Liver (tissue), 9 donors: ENCODE measurements around the gene CCDC137. TPM values are rescaled to one million over a fixed set of nuclear protein-coding genes. Genes with fewer than 3 reads are reported as not detected.

Source experiments
- DNase-seq: peaks from one replicate; pipeline ENCODE4 v3.0.0-alpha.2; 2017; ENCODE audit warnings: low spot score
- H3K27ac ChIP-seq, 2 donors: one replicate each; pipeline ENCODE4 v1.7.0; 2013; ENCODE audit warnings: inconsistent platforms in 2 of 2, low read length in 2 of 2, control low read depth in 1 of 2, low read depth in 1 of 2, mild to moderate bottlenecking in 1 of 2
- H3K27me3 ChIP-seq, 4 donors: one replicate each; pipeline versions ENCODE4 v1.6.1 to v1.7.0; 2013; ENCODE audit warnings: low read length in 3 of 4, inconsistent platforms in 1 of 4, mild to moderate bottlenecking in 1 of 4, moderate library complexity in 1 of 4; ENCODE audit not compliant: control insufficient read depth in 4 of 4, insufficient read depth in 4 of 4
- H3K36me3 ChIP-seq, 4 donors: one replicate each; pipeline versions ENCODE4 v1.6.1 to v1.7.0; 2013; ENCODE audit warnings: low read length in 3 of 4, mild to moderate bottlenecking in 3 of 4, low read depth in 1 of 4, moderate library complexity in 1 of 4; ENCODE audit not compliant: control insufficient read depth in 4 of 4, insufficient read depth in 3 of 4
- H3K4me1 ChIP-seq, 4 donors: one replicate each; pipeline versions ENCODE4 v1.6.1 to v1.7.0; 2013; ENCODE audit warnings: low read length in 3 of 4, mild to moderate bottlenecking in 3 of 4, moderate library complexity in 1 of 4; ENCODE audit not compliant: control insufficient read depth in 4 of 4, insufficient read depth in 4 of 4
- H3K4me3 ChIP-seq, 3 donors: one replicate each; pipeline versions ENCODE4 v1.6.1 to v1.7.0; 2013; ENCODE audit warnings: low read length in 3 of 3, control low read depth in 1 of 3, low read depth in 1 of 3, mild to moderate bottlenecking in 1 of 3
- H3K9ac ChIP-seq, 2 donors: one replicate each; pipeline ENCODE4 v1.7.0; 2013; ENCODE audit warnings: low read length in 2 of 2, mild to moderate bottlenecking in 2 of 2, moderate library complexity in 2 of 2, control low read depth in 1 of 2, low read depth in 1 of 2
- H3K9me3 ChIP-seq, 4 donors: one replicate each; pipeline versions ENCODE4 v1.6.1 to v1.7.0; 2013; ENCODE audit warnings: low read length in 3 of 4; ENCODE audit not compliant: control insufficient read depth in 4 of 4
- EGR1 ChIP-seq, 2 donors: IDR thresholded peaks; 2 replicates each; pipeline ENCODE4 v1.6.1; 2016 to 2018; ENCODE audit warnings: antibody characterized with exemption in 2 of 2, low read depth in 2 of 2
- FOXA1 ChIP-seq: IDR thresholded peaks from 2 replicates; pipeline ENCODE4 v1.6.1; 2016; ENCODE audit warnings: antibody characterized with exemption
- FOXA2 ChIP-seq: IDR thresholded peaks from 2 replicates; pipeline ENCODE4 v1.6.1; 2016; ENCODE audit warnings: antibody characterized with exemption
- GABPA ChIP-seq, 2 donors: IDR thresholded peaks in 1 of 2; conservative IDR thresholded peaks in 1 of 2; 2 replicates each; pipeline ENCODE4 v1.6.1; 2016; ENCODE audit warnings: antibody characterized with exemption in 2 of 2, mild to moderate bottlenecking in 1 of 2, moderate library complexity in 1 of 2
- HNF4A ChIP-seq, 2 donors: conservative IDR thresholded peaks; 2 replicates each; pipeline ENCODE4 v1.6.1; 2016; ENCODE audit warnings: antibody characterized with exemption in 2 of 2, mild to moderate bottlenecking in 2 of 2
- JUND ChIP-seq, 2 donors: IDR thresholded peaks; 2 replicates each; pipeline ENCODE4 v1.6.1; 2016; ENCODE audit warnings: antibody characterized with exemption in 2 of 2
- REST ChIP-seq: IDR thresholded peaks from 2 replicates; pipeline ENCODE4 v1.6.1; 2016; ENCODE audit warnings: antibody characterized with exemption, mild to moderate bottlenecking
- RXRA ChIP-seq, 2 donors: IDR thresholded peaks; 2 replicates each; pipeline ENCODE4 v1.6.1; 2017 to 2018; ENCODE audit warnings: antibody characterized with exemption in 2 of 2, mild to moderate bottlenecking in 1 of 2
- SP1 ChIP-seq: IDR thresholded peaks from 2 replicates; pipeline ENCODE4 v1.6.1; 2018; ENCODE audit warnings: antibody characterized with exemption, mild to moderate bottlenecking
- TAF1 ChIP-seq: conservative IDR thresholded peaks from 2 replicates; pipeline ENCODE4 v1.6.1; 2016; ENCODE audit warnings: antibody characterized with exemption, mild to moderate bottlenecking
- YY1 ChIP-seq: IDR thresholded peaks from 2 replicates; pipeline ENCODE4 v1.6.1; 2016; ENCODE audit warnings: antibody characterized with exemption, mild to moderate bottlenecking
- ZBTB33 ChIP-seq: IDR thresholded peaks from 2 replicates; pipeline ENCODE4 v1.6.1; 2016; ENCODE audit warnings: antibody characterized with exemption
- WGBS: extraction: QIAGEN DNeasy Blood & Tissue Kit; methylation state at CpG from one replicate; pipeline ENCODE4 v1.1.7; 2013; 5-methylcytosine and 5-hydroxymethylcytosine counted together
- polyA plus RNA-seq, 2 donors: library from polyadenylated mRNA; stranded (reverse) in 1 of 2; unstranded in 1 of 2; fragments of 200-250 nt in 1 of 2; fragments of >200 nt in 1 of 2; fragmentation: Nextera tagmentation in 1 of 2; extraction: Ambion mirVana in 1 of 2; gene quantifications; one replicate each; pipeline versions ENCODE4 v1.2.1 to v1.2.3, GENCODE V29; 2013 to 2015
- total RNA-seq, 2 donors: library from RNA; depleted of rRNA; stranded (reverse); fragments of >200 nt; gene quantifications; one replicate each; pipeline ENCODE4 v1.2.3, GENCODE V29; 2014
- TF ChIP-seq, protein P1 (sequence below): fragments of 150-350 bp; IDR thresholded peaks from 2 replicates; pipeline ENCODE4 v1.5.1; 2017; ENCODE audit warnings: improper control_type of control experiment, low read depth, low read length; ENCODE audit not compliant: missing input control
- TF ChIP-seq, protein P2 (sequence below): IDR thresholded peaks from 2 replicates; pipeline ENCODE4 v1.6.1; 2016; ENCODE audit warnings: antibody characterized with exemption
- donor health status: healthy.
- donor health status: healthy.
- donor health status: healthy.
- donor health status: healthy.
- donor health status: healthy.

The CCDC137 gene
- total and polyA plus RNA-seq, 4 donors: 4.3 to 6.9 (median 5.2) TPM

DNA sequence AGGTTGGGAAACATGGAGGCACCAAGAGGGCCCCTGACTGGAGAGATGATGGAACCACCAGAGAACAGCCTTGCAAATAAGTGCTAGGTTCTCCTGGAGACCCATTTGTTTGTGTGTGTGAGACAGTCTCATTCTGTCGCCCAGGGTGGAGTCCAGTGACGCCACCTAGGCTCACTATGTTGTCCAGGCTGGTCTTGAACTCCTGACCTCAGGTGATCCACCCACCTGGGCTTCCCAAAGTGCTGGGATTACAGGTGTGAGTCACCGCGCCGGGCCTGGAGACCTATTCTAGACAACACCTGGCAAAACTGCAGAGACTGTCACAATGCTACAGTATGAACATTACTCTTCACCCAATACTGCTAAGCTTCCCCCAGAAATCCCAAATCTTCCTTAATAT, 31.1 kb upstream of the CCDC137 start (continued):
- TF ChIP-seq, protein P1, sequence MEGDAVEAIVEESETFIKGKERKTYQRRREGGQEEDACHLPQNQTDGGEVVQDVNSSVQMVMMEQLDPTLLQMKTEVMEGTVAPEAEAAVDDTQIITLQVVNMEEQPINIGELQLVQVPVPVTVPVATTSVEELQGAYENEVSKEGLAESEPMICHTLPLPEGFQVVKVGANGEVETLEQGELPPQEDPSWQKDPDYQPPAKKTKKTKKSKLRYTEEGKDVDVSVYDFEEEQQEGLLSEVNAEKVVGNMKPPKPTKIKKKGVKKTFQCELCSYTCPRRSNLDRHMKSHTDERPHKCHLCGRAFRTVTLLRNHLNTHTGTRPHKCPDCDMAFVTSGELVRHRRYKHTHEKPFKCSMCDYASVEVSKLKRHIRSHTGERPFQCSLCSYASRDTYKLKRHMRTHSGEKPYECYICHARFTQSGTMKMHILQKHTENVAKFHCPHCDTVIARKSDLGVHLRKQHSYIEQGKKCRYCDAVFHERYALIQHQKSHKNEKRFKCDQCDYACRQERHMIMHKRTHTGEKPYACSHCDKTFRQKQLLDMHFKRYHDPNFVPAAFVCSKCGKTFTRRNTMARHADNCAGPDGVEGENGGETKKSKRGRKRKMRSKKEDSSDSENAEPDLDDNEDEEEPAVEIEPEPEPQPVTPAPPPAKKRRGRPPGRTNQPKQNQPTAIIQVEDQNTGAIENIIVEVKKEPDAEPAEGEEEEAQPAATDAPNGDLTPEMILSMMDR: no peak
- TF ChIP-seq RXRA (IDR thresholded peaks at IDR 0.05) (no peak), YY1 (no peak)
- TF ChIP-seq, protein P2, sequence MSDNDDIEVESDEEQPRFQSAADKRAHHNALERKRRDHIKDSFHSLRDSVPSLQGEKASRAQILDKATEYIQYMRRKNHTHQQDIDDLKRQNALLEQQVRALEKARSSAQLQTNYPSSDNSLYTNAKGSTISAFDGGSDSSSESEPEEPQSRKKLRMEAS: no peak

GRCh38 chr17:81635973-81636504, 30.5 kb upstream of the CCDC137 start:
- Histone ChIP-seq H3K4me1 (peaks cover 6 to 31% (median 17%) of the 10 kb centered on the region in 4 donors), H3K36me3 (no peaks in the 10 kb centered on the region), H3K4me3 (peak overlapping the region; percentile 74 to 90 (median 76)), H3K27ac (peak overlapping the region; percentile 64 to 68), H3K9me3 (no peaks in the 10 kb centered on the region), H3K27me3 (no peaks in the 10 kb centered on the region), H3K9ac (peak overlapping the region; percentile 73 to 82)
- no peak for TF ChIP-seq EGR1 (IDR thresholded peaks at IDR 0.05; ENCODE audit: low read depth in 2 of 2)
- TF ChIP-seq TAF1: no peak
- TF ChIP-seq SP1: no peak
- no peak for TF ChIP-seq FOXA1
- TF ChIP-seq YY1: no peak
- TF ChIP-seq GABPA (IDR thresholded peaks at IDR 0.05 in 1 of 2, conservative IDR thresholded peaks at IDR 0.05 in 1 of 2): no peak
- TF ChIP-seq RXRA (IDR thresholded peaks at IDR 0.05): no peak
- TF ChIP-seq, protein P2: no peak
- no peak for TF ChIP-seq REST
- no peak for TF ChIP-seq FOXA2
- no peak for TF ChIP-seq HNF4A (conservative IDR thresholded peaks at IDR 0.05)
- no peak for DNase-seq
- 23% methylated on average over 18 of the region's 18 CpGs for WGBS

DNA sequence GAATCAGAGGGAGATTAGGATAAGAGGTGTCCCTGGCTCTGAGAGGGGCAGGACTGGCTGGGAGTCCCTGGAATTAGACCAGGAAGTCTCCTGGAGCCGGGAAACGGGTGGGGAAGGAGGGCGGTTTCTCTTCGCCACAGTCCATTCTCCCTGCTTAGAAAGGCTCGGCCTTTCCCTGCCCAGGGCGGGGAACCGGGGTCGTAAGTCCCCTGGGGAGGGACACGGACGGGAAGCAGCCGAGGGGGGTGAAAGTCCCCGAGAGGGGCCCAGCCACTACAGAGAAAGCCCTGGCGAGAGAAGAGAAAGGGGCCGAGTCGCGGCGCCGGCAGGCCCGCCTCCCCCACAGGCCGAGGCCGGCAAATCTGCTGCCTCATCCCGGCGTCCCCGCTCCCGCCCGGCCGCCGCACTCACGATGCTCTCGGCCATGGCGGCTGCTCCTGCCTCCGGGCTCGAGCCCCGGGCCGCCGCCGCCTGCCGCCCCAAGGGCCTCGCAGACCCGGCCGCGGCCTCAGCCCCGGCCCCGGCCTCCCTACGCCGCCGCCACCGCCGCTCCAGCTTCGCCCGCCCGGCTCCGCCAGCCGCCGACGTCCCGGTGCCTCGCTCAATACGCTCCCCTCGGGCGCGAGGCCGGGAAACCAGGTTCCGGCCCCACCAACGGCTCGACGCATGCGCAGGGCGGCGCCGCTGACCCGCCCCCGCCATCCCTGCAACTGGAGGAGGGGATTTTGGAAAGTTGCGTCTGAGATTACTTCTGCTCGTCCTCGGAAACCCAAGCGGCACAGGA, 29.8 kb upstream of the CCDC137 start, which contains the start of the genes NPLOC4 and TSPAN10:
Gene NPLOC4 (minus strand): TSS at position 608 of the 784 bp plus-strand sequence. CDS start 182 bp downstream, at position 426.
Gene TSPAN10 (plus strand): TSS at position 692 of the 784 bp plus-strand sequence. CDS start 5,217 bp downstream, outside the sequence.
- peak; percentile 42 for TF ChIP-seq YY1
- TF ChIP-seq ZBTB33: no peak
- peak; percentile 98 for TF ChIP-seq EGR1 (IDR thresholded peaks at IDR 0.05; ENCODE audit: low read depth in 2 of 2)
- TF ChIP-seq TAF1: no peak
- peak; percentile 62 to 84 for TF ChIP-seq GABPA (IDR thresholded peaks at IDR 0.05 in 1 of 2, conservative IDR thresholded peaks at IDR 0.05 in 1 of 2)
- no peak for TF ChIP-seq JUND (IDR thresholded peaks at IDR 0.05)
- no peaks in the 10 kb centered on the region for H3K36me3 ChIP-seq
- peak; percentile 91 for DNase-seq
- no peaks in the 10 kb centered on the region for H3K27me3 ChIP-seq
- peak within 1 kb of the TSS; percentile 75 to 90 (median 76) for H3K4me3 ChIP-seq
- H3K9ac ChIP-seq: peak within 1 kb of the TSS; percentile 73 to 82
- H3K4me1 ChIP-seq: peaks cover 6 to 31% (median 17%) of the 10 kb centered on the region in 4 donors
- peak within 1 kb of the TSS; percentile 64 to 68 for H3K27ac ChIP-seq
- WGBS: under 1% methylated on average over 77 of the region's 77 CpGs
- no peaks in the 10 kb centered on the region for H3K9me3 ChIP-seq
